AG04449 (cell line): ENCODE measurements around the gene NFIA.

Experiments used
- CTCF ChIA-PET: fragments of 350-600 bp; formaldehyde crosslinking; extraction: SDS; loops from one replicate; lab custom pipeline; 2021; ENCODE audit warnings: antibody characterized with exemption; lab: Yijun Ruan, JAX
- POLR2A ChIA-PET: fragments of 400-600, 350-600 bp; formaldehyde crosslinking; extraction: SDS; loops from one replicate; lab custom pipeline; 2020; ENCODE audit warnings: antibody characterized with exemption, inconsistent platforms; lab: Yijun Ruan, JAX
- DNase-seq: peaks from one replicate; pipeline ENCODE4 v3.0.0-alpha.2; 2010; ENCODE audit warnings: low read depth, low spot score
- H3K4me3 ChIP-seq: 2 replicates; pipeline ENCODE4 v1.5.1; 2011; ENCODE audit warnings: low read depth, mild to moderate bottlenecking, control low read depth, low read length
- CTCF ChIP-seq: IDR thresholded peaks from one replicate; pipeline ENCODE4 v1.5.1; 2011; ENCODE audit warnings: mild to moderate bottlenecking, moderate library complexity, low read length, control low read depth, inconsistent platforms; ENCODE audit not compliant: insufficient read depth; ENCODE audit errors: missing control alignments

NFIA gene

GRCh38 chr1:61085206-61085982 lies 3.0 kb downstream of the NFIA start:
- POLR2A ChIA-PET, result no interaction called here
- CTCF ChIA-PET, result interaction anchor here (0.7 to 1.6 kb wide), 3 partner anchors 8 to 12 kb away, joined by 3 to 5 read pairs (median 4); no protein-coding TSS in a partner anchor
- no peak for DNase-seq
- no peak for TF ChIP-seq CTCF
- no peak overlapping the region for H3K4me3 ChIP-seq

- TF ChIP-seq CTCF, result no peak
- ChIA-PET CTCF (interaction anchor here (0.7 to 1.6 kb wide), 3 partner anchors 8 to 11 kb away, joined by 3 to 5 read pairs (median 4); no protein-coding TSS in a partner anchor), POLR2A (no interaction called here)
- no peak for DNase-seq
- no peak overlapping the region for H3K4me3 ChIP-seq
These were observed 3.8 kb downstream of the NFIA start for GRCh38 chr1:61085983-61086644.

GRCh38 chr1:61087571-61087970 lies 5.2 kb downstream of the NFIA start:
- no peak for TF ChIP-seq CTCF
- ChIA-PET CTCF (no interaction called here), POLR2A (no interaction called here)
- H3K4me3 ChIP-seq, result no peak overlapping the region
- no peak for DNase-seq

- TF ChIP-seq CTCF, result no peak
- ChIA-PET CTCF (interaction anchor here (1.6 kb wide), 1 partner anchor 9 kb away, joined by 7 read pairs; no protein-coding TSS in a partner anchor), POLR2A (no interaction called here)
- DNase-seq, result no peak
- no peak overlapping the region for H3K4me3 ChIP-seq
These were observed 6.0 kb downstream of the NFIA start for GRCh38 chr1:61088163-61088974.

GRCh38 chr1:61089338-61089737 lies 7.0 kb downstream of the NFIA start:
- POLR2A ChIA-PET, result no interaction called here
- no peak for DNase-seq
- no peak overlapping the region for H3K4me3 ChIP-seq
- no peak for TF ChIP-seq CTCF
- CTCF ChIA-PET, result interaction anchor here (1.6 kb wide), 1 partner anchor 10 kb away, joined by 7 read pairs; no protein-coding TSS in a partner anchor
